HCT116 (cell line): Measurements from ENCODE around the gene AURKA. TPM values are rescaled to one million over a fixed set of nuclear protein-coding genes. Genes with fewer than 3 reads are reported as not detected.

ENCODE experiments used
- ATAC-seq: fragments of 200-7000 bp; cut with Tn5 transposase; 2 replicates; pipeline ENCODE4 v1.9.1; 2020; ENCODE audit warnings: mild to moderate bottlenecking, moderate library complexity
- BruUV-seq: library from RNA; stranded (reverse); fragments of 400-500 nt; replicated peaks from 2 replicates; lab custom pipeline; 2021; lab: Mats Ljungman, UMichigan
- CTCF ChIA-PET: fragments of 300-600 bp; sonication (Branson Sonifier 250); formaldehyde crosslinking; loops from one replicate; lab custom pipeline; 2021; ENCODE audit warnings: antibody characterized with exemption; lab: Charles Lee
- POLR2A ChIA-PET: fragments of 300-600, 350-600 bp; sonication (Branson Sonifier 250); formaldehyde crosslinking; loops from one replicate; lab custom pipeline; 2021; ENCODE audit warnings: antibody characterized with exemption; lab: Charles Lee
- RAD21 ChIA-PET, 2 experiments: fragments of 300-600 bp; sonication (Branson Sonifier 250); formaldehyde crosslinking; loops; one replicate each; lab custom pipeline; 2023; ENCODE audit warnings: low total read pairs in 2 of 2; ENCODE audit not compliant: uncharacterized antibody in 2 of 2, unreplicated experiment in 2 of 2, low non-redundant PET in 1 of 2; lab: Charles Lee
- DNase-seq: peaks from one replicate; pipeline ENCODE4 v3.0.0-alpha.2; 2010; ENCODE audit warnings: low read depth, low spot score
- H2AFZ ChIP-seq: fragments of 200-600 bp; shearing (Covaris generic), sonication (generic); 2 replicates; pipeline ENCODE4 v1.6.1; 2017; ENCODE audit warnings: low read depth, mixed run types, mixed read lengths, antibody characterized with exemption, low read length; ENCODE audit not compliant: poor library complexity, severe bottlenecking
- H3K27ac ChIP-seq: 2 replicates; pipeline ENCODE4 v1.5.1; 2012; ENCODE audit warnings: low read depth, low read length
- H3K27me3 ChIP-seq: fragments of 200-600 bp; sonication (generic); 2 replicates; pipeline ENCODE4 v1.6.1; 2016; ENCODE audit warnings: mixed run types, low read length, mixed read lengths; ENCODE audit not compliant: insufficient read depth
- H3K36me3 ChIP-seq, 2 experiments: fragments of 200-500 bp in 1 of 2; fragments of 200-600 bp in 1 of 2; sonication (Bioruptor generic) in 1 of 2; sonication (generic) in 1 of 2; 2 replicates each; pipeline versions ENCODE4 v1.5.1 to v1.6.1; 2014 to 2016; ENCODE audit warnings: low read length in 2 of 2, inconsistent platforms in 1 of 2, mixed read lengths in 1 of 2, mixed run types in 1 of 2; ENCODE audit not compliant: insufficient read depth in 2 of 2, control insufficient read depth in 1 of 2
- H3K4me1 ChIP-seq, 2 experiments: fragments of 200-600 bp in 1 of 2; sonication (generic) in 1 of 2; 2 replicates each; pipeline versions ENCODE4 v1.5.1 to v1.6.1; 2012 to 2017; ENCODE audit warnings: low read length in 2 of 2, inconsistent platforms in 1 of 2, mild to moderate bottlenecking in 1 of 2, mixed read lengths in 1 of 2, mixed run types in 1 of 2, moderate library complexity in 1 of 2; ENCODE audit not compliant: insufficient read depth in 2 of 2, control insufficient read depth in 1 of 2
- H3K4me2 ChIP-seq: fragments of 200-600 bp; sonication (generic); 2 replicates; pipeline ENCODE4 v1.6.1; 2017; ENCODE audit warnings: mixed run types, low read length, mixed read lengths
- H3K4me3 ChIP-seq, 2 experiments: fragments of 200-600 bp in 1 of 2; sonication (generic) in 1 of 2; replicated peaks in 1 of 2; 2 replicates each; pipeline ENCODE4 v1.5.1; 2011 to 2016; ENCODE audit warnings: low read length in 2 of 2, control low read depth in 1 of 2, low read depth in 1 of 2, mild to moderate bottlenecking in 1 of 2, mixed read lengths in 1 of 2, mixed run types in 1 of 2
- H3K79me2 ChIP-seq: fragments of 200-600 bp; sonication (generic); 2 replicates; pipeline ENCODE4 v1.6.1; 2017; ENCODE audit warnings: mild to moderate bottlenecking, mixed run types, low read length, moderate library complexity, mixed read lengths; ENCODE audit not compliant: insufficient read depth
- H3K9ac ChIP-seq: fragments of 200-600 bp; sonication (generic); 2 replicates; pipeline ENCODE4 v1.6.1; 2016; ENCODE audit warnings: low read length, mixed read lengths
- H3K9me2 ChIP-seq: fragments of 200-600 bp; sonication (generic), shearing (Covaris generic); 2 replicates; pipeline ENCODE4 v1.6.1; 2017; ENCODE audit warnings: mixed run types, mild to moderate bottlenecking, moderate library complexity; ENCODE audit not compliant: insufficient read depth
- H3K9me3 ChIP-seq, 2 experiments: fragments of 200-500 bp in 1 of 2; fragments of 200-600 bp in 1 of 2; sonication (Bioruptor generic) in 1 of 2; sonication (generic) in 1 of 2; 2 replicates each; pipeline ENCODE4 v1.6.1; 2014 to 2017; ENCODE audit warnings: low read length in 2 of 2, mixed read lengths in 2 of 2, inconsistent platforms in 1 of 2, low read depth in 1 of 2, mild to moderate bottlenecking in 1 of 2, mixed run types in 1 of 2, moderate library complexity in 1 of 2; ENCODE audit not compliant: control insufficient read depth in 1 of 2, insufficient read depth in 1 of 2
- H4K20me1 ChIP-seq: fragments of 200-600 bp; sonication (generic), shearing (Covaris generic); 2 replicates; pipeline ENCODE4 v1.6.1; 2017; ENCODE audit warnings: mixed run types, mild to moderate bottlenecking, moderate library complexity; ENCODE audit not compliant: insufficient read depth
- ATF3 ChIP-seq: IDR thresholded peaks from 2 replicates; pipeline ENCODE4 v1.6.1; 2012
- CBX3 ChIP-seq: IDR thresholded peaks from 2 replicates; pipeline ENCODE4 v1.6.1; 2012; ENCODE audit warnings: low read depth
- CEBPB ChIP-seq: IDR thresholded peaks from 2 replicates; pipeline ENCODE4 v1.6.1; 2012; ENCODE audit warnings: low read depth
- CTCF ChIP-seq, 3 experiments: fragments of 200-600 bp in 1 of 3; sonication (generic) in 1 of 3; IDR thresholded peaks in 2 of 3; conservative IDR thresholded peaks in 1 of 3; 2 replicates each; pipeline ENCODE4 v1.5.1; 2012 to 2017; ENCODE audit warnings: low read depth in 2 of 3, low read length in 2 of 3, antibody characterized with exemption in 1 of 3, borderline replicate concordance in 1 of 3, control low read depth in 1 of 3, mild to moderate bottlenecking in 1 of 3, mixed read lengths in 1 of 3, mixed run types in 1 of 3, moderate library complexity in 1 of 3; ENCODE audit not compliant: insufficient read depth in 1 of 3
- EGR1 ChIP-seq: IDR thresholded peaks from 2 replicates; pipeline ENCODE4 v1.6.1; 2012; ENCODE audit warnings: low read depth
- ELF1 ChIP-seq: IDR thresholded peaks from 2 replicates; pipeline ENCODE4 v1.6.1; 2012; ENCODE audit warnings: low read depth, borderline replicate concordance
- EZH2 ChIP-seq: fragments of 200-600 bp; sonication (generic); IDR thresholded peaks from 2 replicates; pipeline ENCODE4 v1.6.1; 2017; ENCODE audit warnings: antibody characterized with exemption, mixed run types
- EZH2phosphoT487 ChIP-seq: fragments of 200-600 bp; IDR thresholded peaks from 2 replicates; pipeline ENCODE4 v1.6.1; 2018; ENCODE audit warnings: antibody characterized with exemption, borderline replicate concordance
- JUND ChIP-seq: IDR thresholded peaks from 2 replicates; pipeline ENCODE4 v1.6.1; 2012
- POLR2A ChIP-seq: IDR thresholded peaks from 2 replicates; pipeline ENCODE4 v1.7.0; 2011; ENCODE audit warnings: borderline replicate concordance; ENCODE audit not compliant: insufficient read depth, insufficient read length; ENCODE audit errors: extremely low read depth
- RAD21 ChIP-seq: IDR thresholded peaks from 2 replicates; pipeline ENCODE4 v1.6.1; 2012; ENCODE audit warnings: low read depth, mild to moderate bottlenecking
- REST ChIP-seq: IDR thresholded peaks from 2 replicates; pipeline ENCODE4 v1.6.1; 2012; ENCODE audit warnings: low read depth
- TCF7L2 ChIP-seq: IDR thresholded peaks from 2 replicates; pipeline ENCODE4 v1.7.0; 2011; ENCODE audit warnings: borderline replicate concordance, inconsistent platforms; ENCODE audit not compliant: insufficient read depth, insufficient read length; ENCODE audit errors: extremely low read depth
- ZFX ChIP-seq: fragments of 450-650 bp; IDR thresholded peaks from 2 replicates; pipeline ENCODE4 v1.6.1; 2017
- ZNF274 ChIP-seq: fragments of 200-500 bp; sonication (Bioruptor generic); IDR thresholded peaks from 2 replicates; pipeline ENCODE4 v1.6.1; 2014; ENCODE audit warnings: mild to moderate bottlenecking, low read depth, low read length, inconsistent platforms
- intact Hi-C: fragments of 100-400 bp; cut with micrococcal nuclease; formaldehyde crosslinking; loops from 2 replicates; pipeline ENCODE4 v1.10.0; 2022
- total RNA-seq: library from RNA; stranded (reverse); gene quantifications from one replicate; pipeline ENCODE4 v1.2.1, GENCODE V29; 2021; ENCODE audit not compliant: unreplicated experiment

AURKA gene
- total RNA-seq, 1 experiment from 2014 or later: 80.1 TPM

DNA sequence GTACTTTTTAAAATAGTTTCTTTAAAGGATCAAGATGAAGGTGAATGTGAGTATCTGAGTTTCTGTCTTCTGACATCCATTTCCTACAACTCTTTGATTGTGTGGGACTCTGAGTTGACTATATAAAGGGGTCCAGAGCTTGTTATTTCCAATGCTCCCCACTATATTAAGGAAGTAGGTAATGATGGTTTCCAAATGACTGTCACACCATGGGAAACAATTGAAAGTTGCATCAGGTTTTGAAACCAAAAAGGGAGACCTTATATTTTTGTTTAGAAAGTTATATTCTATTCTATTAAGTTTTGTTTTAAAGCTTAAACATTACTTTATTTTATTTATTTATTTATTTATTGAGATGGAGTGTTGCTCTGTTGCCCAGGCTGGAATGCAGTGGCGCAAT lies 31.2 kb upstream of the AURKA start:
- Histone ChIP-seq H3K4me3 (no peak overlapping the region), H3K27ac (no peak overlapping the region), H4K20me1 (no peaks in the 10 kb centered on the region), H3K27me3 (no peaks in the 10 kb centered on the region), H3K36me3 (no peaks in the 10 kb centered on the region), H3K9me3 (no peaks in the 10 kb centered on the region), H2AFZ (no peak overlapping the region), H3K9me2 (no peaks in the 10 kb centered on the region), H3K4me1 (peaks cover 15 to 21% of the 10 kb centered on the region in 2 experiments), H3K79me2 (no peaks in the 10 kb centered on the region), H3K9ac (no peak overlapping the region), H3K4me2 (peak overlapping the region; percentile 55; the same call in 1 of the 2 replicates)
- RAD21 ChIA-PET: no interaction called here
- no TSS peak for BruUV-seq
- POLR2A ChIA-PET: no interaction called here
- intact Hi-C loops: no loop called here
- TF ChIP-seq CTCF (IDR thresholded peaks at IDR 0.05 in 2 of 3, conservative IDR thresholded peaks at IDR 0.05 in 1 of 3; ENCODE audit: borderline replicate concordance in 1 of 3, insufficient read depth in 1 of 3, low read depth in 2 of 3, low read length in 2 of 3) (no peak), RAD21 (no peak), TCF7L2 (no peak), ATF3 (no peak), POLR2A (no peak), CBX3 (no peak), JUND (no peak), ZNF274 (no peak), ELF1 (no peak), ZFX (no peak), EZH2 (no peak), EGR1 (no peak), CEBPB (no peak), REST (no peak), EZH2phosphoT487 (no peak)
- CTCF ChIA-PET: no interaction called here
- no peak for DNase-seq
- ATAC-seq: no peak
